Karpas-422 (cell line): ENCODE data around the gene TMEM150C. TPM values are rescaled to one million over a fixed set of nuclear protein-coding genes. Genes with fewer than 3 reads are reported as not detected.

Experiments used
- DNase-seq: peaks from one replicate; pipeline ENCODE4 v3.0.0-alpha.2; 2015
- H2AFZ ChIP-seq: fragments of 200-600 bp; sonication (generic); 2 replicates; pipeline ENCODE4 v1.6.1; 2014; ENCODE audit warnings: antibody characterized with exemption, low read length, mixed read lengths
- H3K27ac ChIP-seq: fragments of 200-600 bp; sonication (generic); 2 replicates; pipeline ENCODE4 v1.5.1; 2014; ENCODE audit warnings: mild to moderate bottlenecking, low read length, moderate library complexity
- H3K27me3 ChIP-seq: fragments of 200-600 bp; sonication (generic); 2 replicates; pipeline ENCODE4 v1.6.1; 2014; ENCODE audit warnings: low read length, mixed read lengths
- H3K36me3 ChIP-seq: fragments of 200-600 bp; sonication (generic); 2 replicates; pipeline ENCODE4 v1.6.1; 2014; ENCODE audit warnings: low read length, mixed read lengths; ENCODE audit not compliant: insufficient read depth
- H3K4me1 ChIP-seq: fragments of 200-600 bp; sonication (generic); 2 replicates; pipeline ENCODE4 v1.6.1; 2014; ENCODE audit warnings: mild to moderate bottlenecking, low read length, mixed read lengths
- H3K4me2 ChIP-seq: fragments of 200-600 bp; sonication (generic); 2 replicates; pipeline ENCODE4 v1.6.1; 2014; ENCODE audit warnings: low read length, low read depth, mild to moderate bottlenecking; ENCODE audit not compliant: poor library complexity, severe bottlenecking
- H3K4me3 ChIP-seq: fragments of 200-600 bp; sonication (generic); 2 replicates; pipeline ENCODE4 v1.5.1; 2014; ENCODE audit warnings: mild to moderate bottlenecking, antibody characterized with exemption, low read length, mixed read lengths
- H3K79me2 ChIP-seq: fragments of 200-600 bp; sonication (generic); 2 replicates; pipeline ENCODE4 v1.6.1; 2014; ENCODE audit warnings: mild to moderate bottlenecking, low read length, mixed read lengths
- H3K9ac ChIP-seq: fragments of 200-600 bp; sonication (generic); 2 replicates; pipeline ENCODE4 v1.6.0; 2014; ENCODE audit warnings: low read length
- H3K9me2 ChIP-seq: fragments of 200-600 bp; sonication (generic), shearing (Covaris generic); replicated peaks from 2 replicates; pipeline ENCODE4 v1.6.0; 2014; ENCODE audit warnings: mild to moderate bottlenecking, low read length, moderate library complexity; ENCODE audit not compliant: insufficient read depth
- H3K9me3 ChIP-seq: fragments of 300-700, 200-600 bp; sonication (generic); 2 replicates; pipeline ENCODE4 v1.6.1; 2014; ENCODE audit warnings: low read length, mixed read lengths
- H4K20me1 ChIP-seq: fragments of 200-600 bp; sonication (generic); 2 replicates; pipeline ENCODE4 v1.6.1; 2014; ENCODE audit warnings: mild to moderate bottlenecking, antibody characterized with exemption, low read length, low read depth; ENCODE audit not compliant: insufficient read depth
- total RNA-seq: library from RNA; depleted of rRNA; stranded (reverse); fragments of >200 nt; shearing (Covaris generic); gene quantifications from 2 replicates; pipeline ENCODE4 v1.2.3, GENCODE V29; 2014; ENCODE audit warnings: low replicate concordance

TMEM150C gene
- total RNA-seq, 1 experiment from 2014 or later, result not detected

- Histone ChIP-seq H3K27ac (no peak overlapping the region), H3K4me1 (no peaks in the 10 kb centered on the region), H3K27me3 (no peaks in the 10 kb centered on the region), H3K9me3 (no peaks in the 10 kb centered on the region), H2AFZ (no peak overlapping the region), H3K36me3 (no peaks in the 10 kb centered on the region), H3K9me2 (no peaks in the 10 kb centered on the region), H3K4me2 (no peak overlapping the region), H3K79me2 (no peaks in the 10 kb centered on the region), H3K4me3 (no peak overlapping the region), H4K20me1 (no peaks in the 10 kb centered on the region), H3K9ac (no peak overlapping the region)
- no peak for DNase-seq
Measured at GRCh38 chr4:82521283-82521682, 40.5 kb downstream of the TMEM150C start.

GRCh38 chr4:82519776-82520175 is 42.0 kb downstream of the TMEM150C start:
- no peak overlapping the region for H3K4me2 ChIP-seq

GRCh38 chr4:82519072-82519471 is 42.7 kb downstream of the TMEM150C start:
- Histone ChIP-seq H3K9ac (no peak overlapping the region), H3K4me2 (no peak overlapping the region), H3K27ac (no peak overlapping the region), H3K9me2 (no peaks in the 10 kb centered on the region), H3K79me2 (no peaks in the 10 kb centered on the region), H2AFZ (no peak overlapping the region), H3K36me3 (no peaks in the 10 kb centered on the region), H3K4me3 (no peak overlapping the region), H3K4me1 (no peaks in the 10 kb centered on the region), H3K27me3 (no peaks in the 10 kb centered on the region), H3K9me3 (no peaks in the 10 kb centered on the region), H4K20me1 (no peaks in the 10 kb centered on the region)
- no peak for DNase-seq

More at GRCh38 chr4:82519776-82520175, 42.0 kb downstream of the TMEM150C start:
- Histone ChIP-seq H3K4me3 (no peak overlapping the region), H3K4me1 (no peaks in the 10 kb centered on the region), H3K79me2 (no peaks in the 10 kb centered on the region), H3K9me2 (no peaks in the 10 kb centered on the region), H3K36me3 (no peaks in the 10 kb centered on the region), H3K27ac (no peak overlapping the region), H4K20me1 (no peaks in the 10 kb centered on the region), H3K9ac (no peak overlapping the region), H2AFZ (no peak overlapping the region), H3K27me3 (no peaks in the 10 kb centered on the region), H3K9me3 (no peaks in the 10 kb centered on the region)
- DNase-seq, result no peak

- no peaks in the 10 kb centered on the region for H3K79me2 ChIP-seq
- H3K9me3 ChIP-seq, result no peaks in the 10 kb centered on the region
- H3K4me2 ChIP-seq, result no peak overlapping the region
- no peak overlapping the region for H3K27ac ChIP-seq
- H4K20me1 ChIP-seq, result no peaks in the 10 kb centered on the region
- H2AFZ ChIP-seq, result no peak overlapping the region
- no peaks in the 10 kb centered on the region for H3K9me2 ChIP-seq
- H3K9ac ChIP-seq, result no peak overlapping the region
- H3K36me3 ChIP-seq, result no peaks in the 10 kb centered on the region
- no peak overlapping the region for H3K4me3 ChIP-seq
- no peaks in the 10 kb centered on the region for H3K27me3 ChIP-seq
- no peak for DNase-seq
- H3K4me1 ChIP-seq, result no peaks in the 10 kb centered on the region
Measured at GRCh38 chr4:82517043-82517442, 44.7 kb downstream of the TMEM150C start.

- Histone ChIP-seq H3K9me2 (no peaks in the 10 kb centered on the region), H3K9me3 (no peaks in the 10 kb centered on the region), H4K20me1 (no peaks in the 10 kb centered on the region), H3K79me2 (no peaks in the 10 kb centered on the region), H3K9ac (no peak overlapping the region), H2AFZ (no peak overlapping the region), H3K27ac (no peak overlapping the region), H3K4me3 (no peak overlapping the region), H3K27me3 (no peaks in the 10 kb centered on the region), H3K4me1 (no peaks in the 10 kb centered on the region), H3K36me3 (no peaks in the 10 kb centered on the region), H3K4me2 (no peak overlapping the region)
- no peak for DNase-seq
Measured at GRCh38 chr4:82515705-82516104, 46.1 kb downstream of the TMEM150C start.

- Histone ChIP-seq H3K27me3 (no peaks in the 10 kb centered on the region), H3K27ac (no peak overlapping the region), H3K9ac (no peak overlapping the region), H3K9me2 (no peaks in the 10 kb centered on the region), H3K4me1 (no peaks in the 10 kb centered on the region), H2AFZ (no peak overlapping the region), H3K4me2 (no peak overlapping the region), H3K36me3 (no peaks in the 10 kb centered on the region), H4K20me1 (no peaks in the 10 kb centered on the region), H3K4me3 (no peak overlapping the region), H3K9me3 (no peaks in the 10 kb centered on the region), H3K79me2 (no peaks in the 10 kb centered on the region)
- no peak for DNase-seq
Measured at GRCh38 chr4:82513382-82513781, 48.4 kb downstream of the TMEM150C start.

GRCh38 chr4:82510216-82510615 is 51.6 kb downstream of the TMEM150C start:
- Histone ChIP-seq H3K36me3 (no peaks in the 10 kb centered on the region), H2AFZ (no peak overlapping the region), H3K4me1 (no peaks in the 10 kb centered on the region), H3K9me2 (no peaks in the 10 kb centered on the region), H3K9ac (no peak overlapping the region), H3K27ac (no peak overlapping the region), H3K4me3 (no peak overlapping the region), H4K20me1 (no peaks in the 10 kb centered on the region), H3K27me3 (no peaks in the 10 kb centered on the region), H3K79me2 (no peaks in the 10 kb centered on the region), H3K4me2 (no peak overlapping the region), H3K9me3 (no peaks in the 10 kb centered on the region)
- DNase-seq, result no peak

- no peak for DNase-seq
- Histone ChIP-seq H3K9me3 (no peaks in the 10 kb centered on the region), H3K4me2 (no peak overlapping the region), H3K4me1 (no peaks in the 10 kb centered on the region), H3K27ac (no peak overlapping the region), H3K4me3 (no peak overlapping the region), H3K27me3 (no peaks in the 10 kb centered on the region), H2AFZ (no peak overlapping the region), H3K36me3 (no peaks in the 10 kb centered on the region), H4K20me1 (no peaks in the 10 kb centered on the region), H3K9ac (no peak overlapping the region), H3K79me2 (no peaks in the 10 kb centered on the region), H3K9me2 (no peaks in the 10 kb centered on the region)
Measured at GRCh38 chr4:82508806-82509428, 52.9 kb downstream of the TMEM150C start.
